Retinal pigment epithelial cell (primary cell): ENCODE measurements around the gene ADAMTS16.

Experiments used
- DNase-seq: peaks from one replicate; pipeline ENCODE4 v3.0.0-alpha.2; 2010; ENCODE audit warnings: low read depth
- H3K4me3 ChIP-seq: 2 replicates; pipeline ENCODE4 v1.5.1; 2011; ENCODE audit warnings: mild to moderate bottlenecking, low read length, control low read depth, moderate library complexity
- CTCF ChIP-seq: conservative IDR thresholded peaks from 2 replicates; pipeline ENCODE4 v1.5.1; 2011; ENCODE audit warnings: low read depth, low read length, control low read depth, inconsistent platforms

ADAMTS16 gene

GRCh38 chr5:5195128-5195918, 55.2 kb downstream of the ADAMTS16 start:
- H3K4me3 ChIP-seq, result no peak overlapping the region
- no peak for DNase-seq
- no peak for TF ChIP-seq CTCF

DNA sequence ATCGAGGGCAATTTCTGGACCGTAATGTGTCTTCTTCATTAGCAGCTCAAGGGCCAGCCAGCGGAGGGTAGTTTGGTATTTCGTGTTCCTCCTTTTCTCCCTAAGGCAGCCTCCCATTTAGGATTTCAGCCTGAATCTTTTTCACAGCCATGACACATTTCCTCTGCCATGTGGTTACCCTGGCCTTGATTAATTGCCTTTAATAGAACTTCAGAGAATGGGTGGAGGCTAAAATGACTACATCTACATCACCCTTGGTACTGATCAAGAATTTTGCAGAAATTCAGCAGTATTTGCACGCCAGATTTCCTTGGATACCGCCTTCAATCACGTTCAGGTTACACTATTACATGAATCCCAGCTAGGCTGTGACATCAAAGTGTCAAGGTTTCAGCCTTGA, 58.0 kb downstream of the ADAMTS16 start:
- TF ChIP-seq CTCF, result no peak
- no peak overlapping the region for H3K4me3 ChIP-seq
- DNase-seq, result no peak

- DNase-seq, result no peak
- no peak for TF ChIP-seq CTCF
- H3K4me3 ChIP-seq, result no peak overlapping the region
Measured at GRCh38 chr5:5198815-5199214, 58.7 kb downstream of the ADAMTS16 start.

DNA sequence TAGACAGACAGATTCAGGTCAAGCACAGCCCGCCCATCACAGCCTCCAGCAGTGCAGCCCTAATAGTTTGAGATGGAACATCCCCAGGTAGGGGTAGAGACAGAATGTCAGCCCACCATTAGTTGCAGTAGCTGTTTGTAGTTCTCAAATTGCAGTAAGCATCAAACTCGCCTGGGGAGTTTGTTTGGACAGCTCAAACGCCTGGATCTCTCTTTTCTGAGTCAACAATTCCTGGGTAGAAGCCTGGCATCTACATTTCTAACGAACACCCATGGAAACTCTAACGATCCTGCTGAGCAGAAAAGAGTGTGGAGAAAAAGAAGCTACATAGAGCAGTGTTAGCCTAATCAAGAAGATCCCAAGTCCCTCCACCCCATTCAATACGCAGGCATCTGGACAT, 59.4 kb downstream of the ADAMTS16 start:
- DNase-seq, result no peak
- H3K4me3 ChIP-seq, result no peak overlapping the region
- TF ChIP-seq CTCF, result no peak

- H3K4me3 ChIP-seq, result no peak overlapping the region
- DNase-seq, result no peak
- no peak for TF ChIP-seq CTCF
Measured at GRCh38 chr5:5200133-5200532, 60.0 kb downstream of the ADAMTS16 start.

- TF ChIP-seq CTCF, result no peak
- no peak for DNase-seq
- H3K4me3 ChIP-seq, result no peak overlapping the region
Measured at GRCh38 chr5:5202321-5202720, 62.2 kb downstream of the ADAMTS16 start.

DNA sequence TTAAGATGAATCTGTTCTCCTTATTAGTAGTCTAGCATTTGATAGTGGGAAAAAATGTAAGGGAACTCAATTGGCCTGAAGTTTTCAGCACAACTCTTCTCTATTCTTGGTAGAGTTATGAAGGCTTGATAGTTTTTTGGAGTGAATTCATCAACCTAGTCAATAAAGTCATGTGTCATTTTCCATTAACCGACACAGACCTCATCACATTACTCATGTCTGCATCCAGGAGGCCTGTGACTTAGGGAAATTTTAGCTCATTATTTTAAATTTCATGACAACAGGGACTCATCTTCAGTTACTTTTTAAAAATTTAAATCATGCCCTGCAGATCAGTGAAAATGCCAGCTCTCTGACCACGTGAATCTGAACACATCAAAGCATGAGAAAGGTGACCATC, 63.3 kb downstream of the ADAMTS16 start:
- TF ChIP-seq CTCF, result no peak
- no peak for DNase-seq
- no peak overlapping the region for H3K4me3 ChIP-seq
